Kidney (tissue), 14 donors: ENCODE data around the gene AGBL4. TPM values are rescaled to one million over a fixed set of nuclear protein-coding genes. Genes with fewer than 3 reads are reported as not detected.

Experiments
- DNase-seq, 5 donors: peaks; one replicate each; pipeline ENCODE4 v3.0.0-alpha.2; 2013 to 2020
- FAIRE-seq: peaks from 2 replicates; lab custom pipeline; 2012; peaks lifted over from hg19 to GRCh38; lab: Jason Lieb, UNC
- H3K27ac ChIP-seq, 2 donors: one replicate each; pipeline ENCODE4 v1.7.0; 2013; ENCODE audit warnings: low read depth in 2 of 2, low read length in 2 of 2, inconsistent platforms in 1 of 2
- H3K27me3 ChIP-seq: one replicate; pipeline ENCODE4 v1.7.1; 2013; ENCODE audit warnings: low read length, inconsistent platforms; ENCODE audit not compliant: control insufficient read depth, insufficient read depth
- H3K36me3 ChIP-seq, 3 donors: one replicate each; pipeline versions ENCODE4 v1.7.0 to v1.7.1; 2013; ENCODE audit warnings: low read length in 3 of 3, control low read depth in 1 of 3, inconsistent platforms in 1 of 3; ENCODE audit not compliant: insufficient read depth in 3 of 3, control insufficient read depth in 2 of 3
- H3K4me1 ChIP-seq, 3 donors: one replicate each; pipeline versions ENCODE4 v1.7.0 to v1.7.1; 2013; ENCODE audit warnings: low read length in 3 of 3, inconsistent platforms in 1 of 3, low read depth in 1 of 3; ENCODE audit not compliant: control insufficient read depth in 2 of 3, insufficient read depth in 2 of 3
- H3K4me3 ChIP-seq, 3 donors: one replicate each; pipeline versions ENCODE4 v1.7.0 to v1.8.1; 2013; ENCODE audit warnings: low read length in 3 of 3, control low read depth in 1 of 3, inconsistent platforms in 1 of 3
- H3K9ac ChIP-seq, 3 donors: one replicate each; pipeline versions ENCODE4 v1.7.0 to v1.7.1; 2013; ENCODE audit warnings: low read length in 3 of 3, control low read depth in 1 of 3, inconsistent platforms in 1 of 3
- H3K9me3 ChIP-seq, 3 donors: one replicate each; pipeline versions ENCODE4 v1.7.0 to v1.7.1; 2013; ENCODE audit warnings: low read length in 3 of 3, control low read depth in 1 of 3, inconsistent platforms in 1 of 3; ENCODE audit not compliant: control insufficient read depth in 2 of 3, insufficient read depth in 1 of 3
- intact Hi-C: fragments of 100-400 bp; cut with DNase I; formaldehyde crosslinking; loops from one replicate; pipeline ENCODE4 v1.11.1; 2022
- polyA plus RNA-seq: library from polyadenylated mRNA; stranded (reverse); fragments of 350-450 nt; fragmentation: Illumina TruSeq; extraction: RNeasy Lipid Tissue Mini Kit (QIAGEN cat#74804); gene quantifications from one replicate; pipeline ENCODE4 v1.2.3, GENCODE V29; 2014; ENCODE audit warnings: low read depth, low replicate concordance; ENCODE audit not compliant: insufficient read depth
- total RNA-seq: library from RNA; stranded (reverse); fragmentation: NEBNext Ultra II Directional; extraction: Animal tissue kit (Norgen Biotek cat#: 25700); gene quantifications from one replicate; pipeline ENCODE4 v1.2.1, GENCODE V29; 2021
- TF ChIP-seq, protein P1 (sequence below): IDR thresholded peaks from 3 replicates; pipeline ENCODE4 v1.5.1; 2012; ENCODE audit warnings: mild to moderate bottlenecking, moderate library complexity, borderline replicate concordance; ENCODE audit not compliant: insufficient read depth; ENCODE audit errors: extremely low read depth
- donor health status: control.
- donor health status: control.
- donor health status: control.
- donor health status: control.
- donor health status: control.
- donor health status: DM: yes; HTN: yes; CAD: no.
- donor health status: Normal renal cell carcinoma (clear cell type).

Gene AGBL4
- total and polyA plus RNA-seq, 2 donors from 2014 or later = 1.5 to 2.7 TPM

DNA sequence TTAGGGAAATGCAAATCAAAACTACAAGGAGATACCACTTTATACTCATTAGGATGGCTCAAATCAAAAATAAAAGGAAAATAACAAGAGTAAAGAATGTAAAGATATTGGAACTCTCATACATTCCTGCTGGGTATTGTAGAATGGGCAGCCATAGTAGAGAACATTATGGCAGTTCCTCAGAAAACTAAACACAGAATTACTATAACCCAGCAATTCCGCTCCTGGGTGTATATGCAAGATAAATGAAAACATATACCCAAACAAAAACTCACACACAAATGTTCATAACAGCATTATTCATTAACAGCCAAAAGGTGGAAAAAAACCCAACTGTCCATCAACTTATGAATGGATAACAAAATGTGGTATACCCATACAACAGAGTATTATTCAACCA, 1258.4 kb downstream of the AGBL4 start:
- intact Hi-C loops = no loop called here
- FAIRE-seq = no peak
- H3K27me3 ChIP-seq = no peaks in the 10 kb centered on the region
- H3K4me3 ChIP-seq = no peak overlapping the region
- no peaks in the 10 kb centered on the region for H3K9me3 ChIP-seq
- H3K9ac ChIP-seq = no peak overlapping the region
- peaks cover 0 to 8% (median 4%) of the 10 kb centered on the region in 3 donors for H3K36me3 ChIP-seq
- H3K4me1 ChIP-seq = peaks cover 0 to 17% (median 15%) of the 10 kb centered on the region in 3 donors
- no peak for DNase-seq
- TF ChIP-seq, protein P1, sequence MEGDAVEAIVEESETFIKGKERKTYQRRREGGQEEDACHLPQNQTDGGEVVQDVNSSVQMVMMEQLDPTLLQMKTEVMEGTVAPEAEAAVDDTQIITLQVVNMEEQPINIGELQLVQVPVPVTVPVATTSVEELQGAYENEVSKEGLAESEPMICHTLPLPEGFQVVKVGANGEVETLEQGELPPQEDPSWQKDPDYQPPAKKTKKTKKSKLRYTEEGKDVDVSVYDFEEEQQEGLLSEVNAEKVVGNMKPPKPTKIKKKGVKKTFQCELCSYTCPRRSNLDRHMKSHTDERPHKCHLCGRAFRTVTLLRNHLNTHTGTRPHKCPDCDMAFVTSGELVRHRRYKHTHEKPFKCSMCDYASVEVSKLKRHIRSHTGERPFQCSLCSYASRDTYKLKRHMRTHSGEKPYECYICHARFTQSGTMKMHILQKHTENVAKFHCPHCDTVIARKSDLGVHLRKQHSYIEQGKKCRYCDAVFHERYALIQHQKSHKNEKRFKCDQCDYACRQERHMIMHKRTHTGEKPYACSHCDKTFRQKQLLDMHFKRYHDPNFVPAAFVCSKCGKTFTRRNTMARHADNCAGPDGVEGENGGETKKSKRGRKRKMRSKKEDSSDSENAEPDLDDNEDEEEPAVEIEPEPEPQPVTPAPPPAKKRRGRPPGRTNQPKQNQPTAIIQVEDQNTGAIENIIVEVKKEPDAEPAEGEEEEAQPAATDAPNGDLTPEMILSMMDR = no peak
- H3K27ac ChIP-seq = no peak overlapping the region

DNA sequence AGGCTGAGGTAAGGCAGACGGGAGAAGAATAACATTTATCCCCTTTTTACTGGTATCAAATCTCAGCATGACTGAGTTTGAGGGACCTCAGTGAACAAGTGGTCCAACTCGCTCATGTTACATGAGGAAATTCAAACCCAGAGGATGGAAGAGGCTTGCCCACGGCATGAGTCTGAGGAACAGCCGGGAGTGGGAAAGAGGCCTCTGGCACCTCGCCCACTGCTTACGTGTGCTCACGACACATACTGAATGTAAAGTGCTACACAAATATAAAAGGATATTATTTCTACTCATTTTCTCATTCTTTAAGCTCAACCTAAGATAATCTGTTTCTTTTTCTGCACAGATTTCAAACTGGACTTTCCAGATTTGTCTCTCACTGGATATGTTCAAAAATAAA, 1261.8 kb downstream of the AGBL4 start:
- FAIRE-seq (no peak), DNase-seq (peak in 1 of 5 donors; percentile 17)
- peaks cover 7 to 14% (median 12%) of the 10 kb centered on the region in 3 donors for H3K36me3 ChIP-seq
- intact Hi-C loops = no loop called here
- peaks cover 0 to 9% (median 9%) of the 10 kb centered on the region in 3 donors for H3K4me1 ChIP-seq
- no peak overlapping the region for H3K27ac ChIP-seq
- TF ChIP-seq, protein P1 = no peak
- no peak overlapping the region for H3K9ac ChIP-seq
- no peaks in the 10 kb centered on the region for H3K9me3 ChIP-seq
- no peaks in the 10 kb centered on the region for H3K27me3 ChIP-seq
- H3K4me3 ChIP-seq = no peak overlapping the region

DNA sequence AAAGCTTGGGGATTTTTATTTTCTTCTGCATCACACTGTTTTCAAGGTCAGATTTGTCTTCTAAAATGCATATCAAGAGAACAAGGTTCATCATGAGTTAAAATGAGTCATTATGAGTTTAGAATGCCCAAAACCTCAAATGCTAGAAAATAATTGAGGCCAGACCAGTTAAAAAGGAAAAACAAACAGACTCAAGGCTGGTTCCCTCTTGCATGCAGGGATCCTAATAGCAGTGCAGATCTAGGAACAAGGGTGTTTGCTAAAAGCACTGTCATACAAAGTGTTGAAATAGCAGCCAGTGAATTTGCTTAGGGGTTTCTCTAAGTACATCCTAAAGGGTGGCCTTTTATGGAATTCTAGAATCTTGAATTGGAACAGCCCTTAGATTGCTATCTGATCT, 1262.3 kb downstream of the AGBL4 start:
- no peak for DNase-seq
- no peak overlapping the region for H3K9ac ChIP-seq
- TF ChIP-seq, protein P1 = no peak
- H3K4me1 ChIP-seq = peaks cover 0 to 9% (median 9%) of the 10 kb centered on the region in 3 donors
- peaks cover 7 to 16% (median 13%) of the 10 kb centered on the region in 3 donors for H3K36me3 ChIP-seq
- intact Hi-C loops = no loop called here
- no peaks in the 10 kb centered on the region for H3K9me3 ChIP-seq
- no peak overlapping the region for H3K27ac ChIP-seq
- H3K4me3 ChIP-seq = no peak overlapping the region
- H3K27me3 ChIP-seq = no peaks in the 10 kb centered on the region
- no peak for FAIRE-seq

DNA sequence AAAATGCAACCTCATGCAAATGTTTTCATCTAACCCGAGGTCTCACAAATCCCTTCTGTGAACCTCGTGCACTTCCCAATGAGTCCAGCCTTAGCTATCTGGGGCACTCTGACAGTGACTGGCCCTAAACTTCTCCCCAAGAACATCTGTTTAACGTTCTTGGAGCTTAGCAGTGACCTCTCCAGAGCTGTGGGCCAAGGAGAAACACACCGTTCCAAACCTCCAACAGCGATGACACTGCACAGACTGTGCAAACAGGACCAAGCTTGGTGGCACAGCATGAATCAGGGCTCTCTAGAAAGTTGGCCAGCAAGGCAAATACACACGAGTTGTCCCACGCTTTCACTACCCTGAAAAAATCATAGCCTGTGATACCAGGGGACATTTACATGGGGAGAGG, 1262.9 kb downstream of the AGBL4 start:
- H3K27me3 ChIP-seq = no peaks in the 10 kb centered on the region
- H3K9ac ChIP-seq = no peak overlapping the region
- intact Hi-C loops = no loop called here
- no peaks in the 10 kb centered on the region for H3K9me3 ChIP-seq
- no peak for FAIRE-seq
- H3K36me3 ChIP-seq = peaks cover 9 to 17% (median 13%) of the 10 kb centered on the region in 3 donors
- DNase-seq = no peak
- no peak overlapping the region for H3K4me3 ChIP-seq
- TF ChIP-seq, protein P1 = no peak
- peaks cover 0 to 9% (median 9%) of the 10 kb centered on the region in 3 donors for H3K4me1 ChIP-seq
- no peak overlapping the region for H3K27ac ChIP-seq
